Suprapubic skin (tissue), 4 donors: ENCODE data around the gene VPS36. TPM values are rescaled to one million over a fixed set of nuclear protein-coding genes. Genes with fewer than 3 reads are reported as not detected.
A peak's percentile ranks its signal among the peaks of the same experiment; 100 is the strongest.

Experiments
- DNase-seq, 2 donors: peaks; one replicate each; pipeline ENCODE4 v3.0.0-alpha.2; 2019; ENCODE audit warnings: low spot score in 2 of 2
- H3K27ac ChIP-seq: fragments of 200-600 bp; sonication (generic); one replicate; pipeline ENCODE4 v1.5.1; 2019
- H3K27me3 ChIP-seq: fragments of 200-600 bp; sonication (generic); one replicate; pipeline ENCODE4 v1.5.1; 2019
- H3K36me3 ChIP-seq: fragments of 200-600 bp; sonication (generic); one replicate; pipeline ENCODE4 v1.5.1; 2019
- H3K4me1 ChIP-seq: fragments of 200-600 bp; sonication (generic); one replicate; pipeline ENCODE4 v1.5.1; 2019
- H3K4me3 ChIP-seq: fragments of 200-600 bp; sonication (generic); one replicate; pipeline ENCODE4 v1.5.1; 2019; ENCODE audit warnings: mild to moderate bottlenecking
- H3K9me3 ChIP-seq: fragments of 200-600 bp; sonication (generic); one replicate; pipeline ENCODE4 v1.5.1; 2019
- CTCF ChIP-seq, 2 donors: fragments of 200-600 bp in 1 of 2; fragments of 450-650 bp in 1 of 2; sonication (generic) in 1 of 2; IDR thresholded peaks; one replicate each; pipeline ENCODE4 v1.5.1; 2016 to 2019; ENCODE audit warnings: antibody characterized with exemption in 2 of 2, mild to moderate bottlenecking in 1 of 2, moderate library complexity in 1 of 2
- EP300 ChIP-seq: sonication (generic); formaldehyde crosslinking; IDR thresholded peaks from one replicate; pipeline ENCODE4 v1.6.1; 2017; ENCODE audit warnings: antibody characterized with exemption
- POLR2A ChIP-seq, 2 donors: fragments of 450-650 bp; IDR thresholded peaks; one replicate each; pipeline ENCODE4 v1.6.1; 2017; ENCODE audit warnings: antibody characterized with exemption in 2 of 2, mild to moderate bottlenecking in 2 of 2, moderate library complexity in 2 of 2
- POLR2AphosphoS5 ChIP-seq, 3 donors: sonication (generic); formaldehyde crosslinking; IDR thresholded peaks; one replicate each; pipeline ENCODE4 v1.6.1; 2017; ENCODE audit warnings: antibody characterized with exemption in 3 of 3
- WGBS: methylation state at CpG from one replicate; pipeline ENCODE4 v1.1.5; 2018; 5-methylcytosine and 5-hydroxymethylcytosine counted together
- total RNA-seq, 4 donors: library from RNA; depleted of rRNA; stranded (reverse); fragments of >200 nt; gene quantifications; one replicate each; pipeline ENCODE4 v1.1.0, GENCODE V29; 2016

The VPS36 gene
- total RNA-seq, 4 donors from 2014 or later, result 86.0 to 331 (median 95.2) TPM

DNA sequence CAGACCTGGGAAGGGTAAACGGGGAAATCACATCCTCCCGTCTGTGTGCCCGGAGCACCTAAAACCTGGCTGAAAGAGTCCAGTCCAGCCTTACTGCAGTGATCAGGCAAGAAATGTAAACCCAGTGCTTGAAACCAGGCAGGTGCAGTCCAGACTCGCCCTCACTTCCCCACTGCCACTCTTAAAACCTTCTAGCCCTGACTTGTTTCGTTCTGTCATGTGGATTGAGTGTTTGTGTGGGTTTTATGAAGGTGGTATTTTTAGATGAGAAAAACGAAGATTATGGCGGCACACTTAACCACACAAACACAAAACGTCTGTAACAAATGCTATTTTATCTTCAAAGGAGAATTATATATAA is 4.0 kb upstream of the VPS36 start:
- Histone ChIP-seq H3K27ac (peak overlapping the region; percentile 93), H3K27me3 (no peaks in the 10 kb centered on the region), H3K9me3 (no peaks in the 10 kb centered on the region), H3K36me3 (no peaks in the 10 kb centered on the region), H3K4me1 (peaks cover 50% of the 10 kb centered on the region), H3K4me3 (peak overlapping the region; percentile 82)
- no peak for TF ChIP-seq POLR2AphosphoS5 (IDR thresholded peaks at IDR 0.05)
- TF ChIP-seq CTCF (IDR thresholded peaks at IDR 0.05), result no peak
- no peak for TF ChIP-seq EP300
- no peak for TF ChIP-seq POLR2A (IDR thresholded peaks at IDR 0.05)
- no peak for DNase-seq
- 9% methylated on average over 8 of the region's 8 CpGs for WGBS

DNA sequence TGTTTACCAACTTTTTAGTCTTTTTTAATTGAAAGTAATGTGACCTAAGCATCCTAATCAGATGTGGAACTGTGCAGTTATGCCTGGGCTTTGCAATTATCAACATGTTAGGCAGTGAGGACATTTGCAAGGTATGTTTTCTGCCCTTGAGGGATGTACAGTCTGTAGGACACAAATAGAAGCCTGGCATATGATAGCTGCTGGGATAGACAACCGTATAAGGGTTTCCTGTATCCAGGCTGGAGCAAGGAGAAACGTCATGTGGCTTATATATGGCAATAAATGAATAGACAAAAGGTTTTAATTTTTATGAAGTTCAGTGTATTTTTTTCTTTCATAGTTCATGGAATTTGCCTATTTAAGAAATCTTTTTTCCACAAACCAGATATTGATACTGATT is 2.0 kb upstream of the VPS36 start:
- no peak for DNase-seq
- no peaks in the 10 kb centered on the region for H3K36me3 ChIP-seq
- H3K27ac ChIP-seq, result no peak overlapping the region
- no peak for TF ChIP-seq POLR2A (IDR thresholded peaks at IDR 0.05)
- TF ChIP-seq POLR2AphosphoS5 (IDR thresholded peaks at IDR 0.05), result no peak
- TF ChIP-seq EP300, result no peak
- no peak for TF ChIP-seq CTCF (IDR thresholded peaks at IDR 0.05)
- H3K27me3 ChIP-seq, result no peaks in the 10 kb centered on the region
- 49% methylated on average over 2 of the region's 2 CpGs for WGBS
- no peak overlapping the region for H3K4me3 ChIP-seq
- no peaks in the 10 kb centered on the region for H3K9me3 ChIP-seq
- H3K4me1 ChIP-seq, result peaks cover 65% of the 10 kb centered on the region

DNA sequence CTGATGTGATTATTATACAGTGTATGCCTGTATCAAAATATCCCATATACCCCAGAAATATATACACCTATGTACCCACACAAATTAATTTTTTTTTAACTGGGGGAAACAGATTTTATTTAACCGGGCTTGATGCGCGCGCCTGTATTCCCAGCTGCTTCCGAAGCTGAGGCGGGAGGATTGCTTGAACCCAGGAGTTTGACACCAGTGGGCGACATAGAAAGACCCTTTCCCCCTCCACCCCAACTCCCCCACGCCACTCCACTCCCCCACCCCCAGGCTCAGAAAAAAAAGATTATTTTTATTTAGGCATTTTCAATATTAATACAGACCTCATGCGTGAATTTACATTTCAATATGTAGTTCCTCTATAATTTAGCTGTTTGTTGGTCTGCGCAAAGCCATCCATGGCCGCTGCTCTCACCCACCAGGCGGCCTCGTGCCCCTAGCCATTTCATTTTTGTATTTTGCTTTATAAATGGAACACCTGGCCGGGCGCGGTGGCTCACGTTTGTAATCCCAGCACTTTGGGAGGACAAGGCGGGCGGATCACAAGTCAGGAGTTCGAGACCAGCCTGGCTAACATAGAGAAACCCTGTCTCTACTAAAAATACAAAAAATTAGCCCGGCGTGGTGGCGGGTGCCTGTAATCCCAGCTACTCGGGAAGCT is 836 bp upstream of the VPS36 start:
- no peak for TF ChIP-seq EP300
- no peak for TF ChIP-seq POLR2AphosphoS5 (IDR thresholded peaks at IDR 0.05)
- no peak for TF ChIP-seq POLR2A (IDR thresholded peaks at IDR 0.05)
- no peak for TF ChIP-seq CTCF (IDR thresholded peaks at IDR 0.05)
- no peaks in the 10 kb centered on the region for H3K36me3 ChIP-seq
- H3K27me3 ChIP-seq, result no peaks in the 10 kb centered on the region
- peaks cover 65% of the 10 kb centered on the region for H3K4me1 ChIP-seq
- peak overlapping the region; percentile 79 for H3K4me3 ChIP-seq
- H3K9me3 ChIP-seq, result no peaks in the 10 kb centered on the region
- no peak for DNase-seq
- WGBS, result 87% methylated on average over 24 of the region's 24 CpGs
- H3K27ac ChIP-seq, result no peak overlapping the region

DNA sequence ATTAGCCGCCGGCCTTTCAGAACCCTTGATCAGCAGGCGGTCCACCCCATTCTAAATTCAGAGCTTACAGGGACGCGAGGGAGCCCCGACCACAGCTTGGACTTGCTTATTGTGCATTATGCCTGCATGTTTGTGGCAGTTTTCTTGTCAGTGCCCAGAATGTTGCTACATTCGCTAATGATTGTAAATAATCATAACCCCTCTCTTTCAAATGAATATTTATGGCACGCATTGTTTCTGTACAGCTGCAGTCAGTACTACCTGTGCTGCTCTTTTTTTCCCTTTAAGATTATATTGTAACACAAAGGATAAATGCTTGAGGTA is 321 bp upstream of the VPS36 start:
- Histone ChIP-seq H3K9me3 (no peaks in the 10 kb centered on the region), H3K4me3 (peak overlapping the region; percentile 79), H3K27ac (no peak overlapping the region), H3K36me3 (no peaks in the 10 kb centered on the region), H3K27me3 (no peaks in the 10 kb centered on the region), H3K4me1 (peaks cover 60% of the 10 kb centered on the region)
- DNase-seq, result no peak
- TF ChIP-seq CTCF (IDR thresholded peaks at IDR 0.05) (peak in 1 of 2 donors; percentile 62), POLR2AphosphoS5 (IDR thresholded peaks at IDR 0.05) (no peak), EP300 (no peak), POLR2A (IDR thresholded peaks at IDR 0.05) (no peak)
- 7% methylated on average over 8 of the region's 8 CpGs for WGBS

DNA sequence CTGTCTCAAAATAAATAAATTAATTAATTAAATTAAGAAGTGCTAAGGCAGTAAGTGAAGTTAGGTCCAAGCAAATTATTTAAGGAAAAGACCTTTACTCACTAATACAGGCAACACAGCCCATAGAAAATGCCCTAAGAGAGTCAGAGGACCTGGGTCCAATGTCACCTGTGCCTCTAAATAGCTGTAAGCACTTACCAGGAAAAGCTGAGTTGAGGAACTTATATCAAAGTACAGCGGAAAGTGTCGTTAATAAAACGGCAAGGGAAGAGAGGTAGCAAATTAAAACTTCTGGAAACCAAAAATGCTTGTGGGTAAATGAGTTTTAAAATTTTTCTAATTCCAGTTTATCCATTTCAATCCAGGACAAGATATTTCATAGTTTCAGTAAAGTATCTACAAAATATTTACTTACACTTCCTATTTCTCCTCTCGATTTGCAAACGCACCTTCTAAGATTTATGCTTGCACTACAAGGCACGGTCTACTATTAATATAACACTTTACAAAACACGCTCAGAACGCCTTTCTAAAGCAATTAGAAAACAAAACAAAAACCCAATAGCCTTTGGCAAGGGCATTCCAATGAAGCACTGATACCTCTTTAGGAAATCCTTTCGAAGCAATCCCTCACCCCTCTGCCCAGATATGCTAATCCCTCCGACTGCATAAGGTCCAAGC is 963 bp downstream of the VPS36 start:
- Histone ChIP-seq H3K27ac (peak overlapping the region; percentile 98), H3K4me1 (peaks cover 57% of the 10 kb centered on the region), H3K27me3 (no peaks in the 10 kb centered on the region), H3K36me3 (peaks cover 5% of the 10 kb centered on the region), H3K4me3 (peak overlapping the region; percentile 79), H3K9me3 (no peaks in the 10 kb centered on the region)
- 3% methylated on average over 10 of the region's 10 CpGs for WGBS
- TF ChIP-seq POLR2A (IDR thresholded peaks at IDR 0.05), result no peak
- TF ChIP-seq CTCF (IDR thresholded peaks at IDR 0.05), result no peak
- no peak for TF ChIP-seq EP300
- no peak for TF ChIP-seq POLR2AphosphoS5 (IDR thresholded peaks at IDR 0.05)
- DNase-seq, result no peak
